HT1080 (cell line): Measurements from ENCODE around the gene PLEKHA8. TPM values are rescaled to one million over a fixed set of nuclear protein-coding genes. Genes with fewer than 3 reads are reported as not detected.

ENCODE experiments used
- DNase-seq: peaks from one replicate; pipeline ENCODE4 v3.0.0-alpha.2; 2015; ENCODE audit warnings: low read depth
- total RNA-seq: library from RNA; depleted of rRNA; stranded (reverse); fragments of >200 nt; shearing (Covaris generic); gene quantifications from 2 replicates; pipeline ENCODE4 v1.2.3, GENCODE V29; 2014

The PLEKHA8 gene
- total RNA-seq, 1 experiment from 2014 or later: 8.5 TPM

- DNase-seq: peak; percentile 51
These were observed 115.6 kb downstream of the PLEKHA8 start for GRCh38 chr7:30143748-30144251.

GRCh38 chr7:30144657-30145306 lies 116.6 kb downstream of the PLEKHA8 start:
- no peak for DNase-seq

- DNase-seq: no peak
These were observed 117.3 kb downstream of the PLEKHA8 start for GRCh38 chr7:30145426-30145970.

GRCh38 chr7:30146127-30146612 lies 118.0 kb downstream of the PLEKHA8 start:
- DNase-seq: peak; percentile 53

GRCh38 chr7:30147223-30147622 lies 119.0 kb downstream of the PLEKHA8 start:
- DNase-seq: no peak

GRCh38 chr7:30147785-30148184 lies 119.6 kb downstream of the PLEKHA8 start:
- no peak for DNase-seq

- DNase-seq: no peak
These were observed 120.2 kb downstream of the PLEKHA8 start for GRCh38 chr7:30148426-30148825.

GRCh38 chr7:30148951-30149459 lies 120.8 kb downstream of the PLEKHA8 start:
- DNase-seq: no peak

GRCh38 chr7:30149640-30150272 lies 121.5 kb downstream of the PLEKHA8 start:
- DNase-seq: no peak

GRCh38 chr7:30150711-30151110 lies 122.5 kb downstream of the PLEKHA8 start:
- DNase-seq: no peak

- no peak for DNase-seq
These were observed 125.9 kb downstream of the PLEKHA8 start for GRCh38 chr7:30154111-30154587.

- no peak for DNase-seq
These were observed 127.3 kb downstream of the PLEKHA8 start for GRCh38 chr7:30155481-30155880.

GRCh38 chr7:30157204-30157603 lies 129.0 kb downstream of the PLEKHA8 start:
- DNase-seq: no peak

GRCh38 chr7:30159163-30159562 lies 131.0 kb downstream of the PLEKHA8 start:
- DNase-seq: no peak

- DNase-seq: peak; percentile 64
These were observed 131.5 kb downstream of the PLEKHA8 start for GRCh38 chr7:30159698-30160143.

- DNase-seq: no peak
These were observed 132.1 kb downstream of the PLEKHA8 start for GRCh38 chr7:30160329-30160728.

GRCh38 chr7:30162133-30162532 lies 133.9 kb downstream of the PLEKHA8 start:
- DNase-seq: no peak

GRCh38 chr7:30162622-30163124 lies 134.5 kb downstream of the PLEKHA8 start:
- peak; percentile 83 for DNase-seq

- peak; percentile 24 for DNase-seq
These were observed 135.2 kb downstream of the PLEKHA8 start for GRCh38 chr7:30163231-30163894.

- DNase-seq: peak; percentile 73
These were observed 136.4 kb downstream of the PLEKHA8 start for GRCh38 chr7:30164567-30164966.

GRCh38 chr7:30165590-30165989 lies 137.4 kb downstream of the PLEKHA8 start:
- DNase-seq: no peak
